Neuronal stem cell (in vitro differentiated cells): Measurements from ENCODE around the gene RPTN.

Source experiments
- DNase-seq: peaks from one replicate; pipeline ENCODE4 v3.0.0-alpha.2; 2013; ENCODE audit warnings: low spot score
- H2AFZ ChIP-seq: one replicate; pipeline ENCODE4 v1.6.1; 2013; ENCODE audit warnings: mild to moderate bottlenecking, low read length, inconsistent platforms
- H2AK5ac ChIP-seq: 2 replicates; pipeline ENCODE4 v1.6.1; 2013; ENCODE audit warnings: low read depth, mild to moderate bottlenecking, inconsistent platforms, low read length, moderate library complexity, mixed read lengths
- H2BK120ac ChIP-seq: 2 replicates; pipeline ENCODE4 v1.6.1; 2013; ENCODE audit warnings: low read depth, mild to moderate bottlenecking, inconsistent platforms, low read length, moderate library complexity, mixed read lengths
- H2BK12ac ChIP-seq: one replicate; pipeline ENCODE4 v1.6.1; 2013; ENCODE audit warnings: low read length, inconsistent platforms
- H2BK15ac ChIP-seq: 2 replicates; pipeline ENCODE4 v1.6.1; 2013; ENCODE audit warnings: mild to moderate bottlenecking, low read length, inconsistent platforms, mixed read lengths
- H2BK5ac ChIP-seq: one replicate; pipeline ENCODE4 v1.6.1; 2013; ENCODE audit warnings: inconsistent platforms, mild to moderate bottlenecking, low read length, moderate library complexity
- H3K14ac ChIP-seq: one replicate; pipeline ENCODE4 v1.6.1; 2013; ENCODE audit warnings: low read length, inconsistent platforms
- H3K18ac ChIP-seq: 2 replicates; pipeline ENCODE4 v1.6.1; 2013; ENCODE audit warnings: low read length, inconsistent platforms
- H3K23ac ChIP-seq: 2 replicates; pipeline ENCODE4 v1.6.1; 2013; ENCODE audit warnings: low read depth, mild to moderate bottlenecking, mixed read lengths, low read length, inconsistent platforms; ENCODE audit not compliant: poor library complexity
- H3K27ac ChIP-seq: replicated peaks from 3 replicates; pipeline ENCODE4 v1.5.1; 2013; ENCODE audit warnings: low read length, inconsistent platforms
- H3K27me3 ChIP-seq, 3 experiments: 2 replicates each; pipeline ENCODE4 v1.6.1; 2013; ENCODE audit warnings: low read length in 3 of 3, mild to moderate bottlenecking in 2 of 3, inconsistent platforms in 1 of 3, low read depth in 1 of 3, mixed read lengths in 1 of 3, moderate library complexity in 1 of 3; ENCODE audit not compliant: control insufficient read depth in 3 of 3, insufficient read depth in 3 of 3
- H3K36me3 ChIP-seq, 2 donors: replicated peaks in 1 of 2; 2 replicates each; pipeline ENCODE4 v1.6.1; 2013; ENCODE audit warnings: low read length in 2 of 2; ENCODE audit not compliant: control insufficient read depth in 2 of 2, insufficient read depth in 2 of 2
- H3K4ac ChIP-seq: 2 replicates; pipeline ENCODE4 v1.6.1; 2013; ENCODE audit warnings: inconsistent platforms, mild to moderate bottlenecking, low read length, moderate library complexity
- H3K4me1 ChIP-seq, 2 donors: 1 replicate in 1 of 2; 2 replicates in 1 of 2; pipeline ENCODE4 v1.6.1; 2013; ENCODE audit warnings: low read length in 2 of 2, low read depth in 1 of 2; ENCODE audit not compliant: control insufficient read depth in 2 of 2, insufficient read depth in 1 of 2
- H3K4me2 ChIP-seq: one replicate; pipeline ENCODE4 v1.6.1; 2013; ENCODE audit warnings: mild to moderate bottlenecking, low read length, inconsistent platforms; ENCODE audit not compliant: insufficient read depth, poor library complexity, severe bottlenecking
- H3K4me3 ChIP-seq, 2 donors: 2 replicates each; pipeline ENCODE4 v1.5.1; 2013; ENCODE audit warnings: low read length in 2 of 2, mild to moderate bottlenecking in 2 of 2, inconsistent platforms in 1 of 2, moderate library complexity in 1 of 2
- H3K79me1 ChIP-seq: one replicate; pipeline ENCODE4 v1.6.1; 2013; ENCODE audit warnings: low read depth, mild to moderate bottlenecking, inconsistent platforms, low read length, moderate library complexity
- H3K9ac ChIP-seq: one replicate; pipeline ENCODE4 v1.6.1; 2013; ENCODE audit warnings: mild to moderate bottlenecking, low read depth, low read length, inconsistent platforms; ENCODE audit not compliant: poor library complexity
- H3K9me3 ChIP-seq, 2 donors: replicated peaks in 1 of 2; 2 replicates each; pipeline versions ENCODE3 to v1.6.1; 2013; ENCODE audit warnings: low read length in 2 of 2, mild to moderate bottlenecking in 2 of 2, inconsistent platforms in 1 of 2, low read depth in 1 of 2, mixed read lengths in 1 of 2, moderate library complexity in 1 of 2; ENCODE audit not compliant: control insufficient read depth in 2 of 2, insufficient read depth in 1 of 2
- H4K8ac ChIP-seq: one replicate; pipeline ENCODE4 v1.6.1; 2013; ENCODE audit warnings: low read depth, mild to moderate bottlenecking, inconsistent platforms, low read length, moderate library complexity
- H4K91ac ChIP-seq: one replicate; pipeline ENCODE4 v1.6.1; 2013; ENCODE audit warnings: low read length, low read depth, mild to moderate bottlenecking, inconsistent platforms; ENCODE audit not compliant: poor library complexity
- WGBS, 2 donors: extraction: QIAGEN DNeasy Blood & Tissue Kit; methylation state at CpG; one replicate each; pipeline ENCODE4 v1.1.7; 2013; ENCODE audit warnings: missing lambda C conversion rate in 2 of 2, mixed read lengths in 1 of 2; ENCODE audit not compliant: insufficient read length in 2 of 2, insufficient replicate concordance in 1 of 2; ENCODE audit errors: extremely low coverage in 2 of 2; 5-methylcytosine and 5-hydroxymethylcytosine counted together

Gene RPTN

DNA sequence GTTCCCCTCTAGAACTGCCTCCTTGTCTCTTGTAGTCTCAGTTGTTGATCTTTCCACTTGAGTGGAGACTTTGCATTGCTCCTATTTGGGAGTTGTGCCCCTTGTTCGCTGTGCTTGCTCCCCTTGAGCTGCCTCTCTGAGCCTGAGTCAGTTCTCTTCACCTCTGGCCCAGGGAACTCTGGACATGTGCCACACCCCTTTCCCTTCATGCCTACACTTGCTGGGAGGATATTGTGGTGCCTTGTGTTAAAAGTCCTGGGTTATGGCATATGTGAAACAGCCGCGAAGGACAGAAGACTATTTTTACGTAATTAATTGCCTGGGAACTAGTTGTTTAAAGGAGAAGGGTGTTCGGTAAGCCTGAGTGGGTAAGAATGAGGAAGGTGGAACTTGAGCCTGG, 32.2 kb upstream of the RPTN start:
- Histone ChIP-seq H3K18ac (no peak overlapping the region), H2BK15ac (no peak overlapping the region), H3K36me3 (no peaks in the 10 kb centered on the region), H3K4me1 (no peaks in the 10 kb centered on the region), H2BK12ac (no peak overlapping the region), H3K9ac (no peak overlapping the region), H3K27ac (no peak overlapping the region), H3K23ac (no peak overlapping the region), H2BK5ac (no peak overlapping the region), H4K91ac (no peak overlapping the region), H3K27me3 (no peaks in the 10 kb centered on the region), H3K14ac (no peak overlapping the region), H3K4me2 (no peak overlapping the region), H3K79me1 (no peaks in the 10 kb centered on the region), H3K9me3 (peaks cover 0 to 7% of the 10 kb centered on the region in 2 donors), H3K4me3 (no peak overlapping the region), H4K8ac (no peak overlapping the region), H3K4ac (no peak overlapping the region), H2AFZ (no peak overlapping the region), H2AK5ac (no peak overlapping the region), H2BK120ac (no peak overlapping the region)
- no peak for DNase-seq
- no CpG with 5 or more reads among the region's 5 CpGs for WGBS, 2 donors

DNA sequence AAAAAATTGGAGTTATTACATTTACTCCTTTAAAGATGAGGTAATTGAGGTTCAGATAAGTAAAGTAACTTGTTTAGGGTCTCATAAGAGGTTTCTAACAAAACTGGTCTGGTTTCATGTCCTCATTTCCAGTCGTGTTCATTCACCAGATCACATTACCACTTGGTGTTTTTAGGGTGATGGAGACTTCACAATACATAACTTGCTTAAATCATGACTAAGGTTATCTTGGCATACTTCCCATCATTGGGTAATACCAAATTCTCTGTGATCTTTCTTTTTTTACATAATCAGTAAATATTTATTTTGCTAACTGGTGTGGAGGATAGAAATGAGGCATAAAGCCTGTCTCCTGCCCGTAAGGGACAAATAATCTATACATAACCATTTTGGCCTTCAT, 31.6 kb upstream of the RPTN start:
- Histone ChIP-seq H3K23ac (no peak overlapping the region), H3K79me1 (no peaks in the 10 kb centered on the region), H3K4me3 (no peak overlapping the region), H3K9me3 (peaks cover 0 to 7% of the 10 kb centered on the region in 2 donors), H3K27ac (no peak overlapping the region), H3K27me3 (no peaks in the 10 kb centered on the region), H3K4ac (no peak overlapping the region), H2AK5ac (no peak overlapping the region), H3K14ac (no peak overlapping the region), H2BK5ac (no peak overlapping the region), H2BK15ac (no peak overlapping the region), H4K8ac (no peak overlapping the region), H2BK12ac (no peak overlapping the region), H3K36me3 (no peaks in the 10 kb centered on the region), H3K9ac (no peak overlapping the region), H3K18ac (no peak overlapping the region), H3K4me2 (no peak overlapping the region), H4K91ac (no peak overlapping the region), H2AFZ (no peak overlapping the region), H3K4me1 (no peaks in the 10 kb centered on the region), H2BK120ac (no peak overlapping the region)
- WGBS, 2 donors: no CpG with 5 or more reads among the region's 2 CpGs
- no peak for DNase-seq

GRCh38 chr1:152189657-152190442, 30.8 kb upstream of the RPTN start:
- no peak overlapping the region for H2AK5ac ChIP-seq
- H3K4me3 ChIP-seq: no peak overlapping the region
- no peak overlapping the region for H3K14ac ChIP-seq
- no peak overlapping the region for H2BK15ac ChIP-seq
- H3K36me3 ChIP-seq: no peaks in the 10 kb centered on the region
- H3K23ac ChIP-seq: no peak overlapping the region
- no peak overlapping the region for H4K8ac ChIP-seq
- no peaks in the 10 kb centered on the region for H3K4me1 ChIP-seq
- H3K18ac ChIP-seq: no peak overlapping the region
- H3K9me3 ChIP-seq: peaks cover 0 to 7% of the 10 kb centered on the region in 2 donors
- H2BK5ac ChIP-seq: no peak overlapping the region
- no peak overlapping the region for H2BK12ac ChIP-seq
- H3K4ac ChIP-seq: no peak overlapping the region
- H4K91ac ChIP-seq: no peak overlapping the region
- no CpG with 5 or more reads among the region's 9 CpGs for WGBS, 2 donors
- no peak overlapping the region for H3K9ac ChIP-seq
- no peaks in the 10 kb centered on the region for H3K79me1 ChIP-seq
- peak; percentile 11 for DNase-seq
- no peak overlapping the region for H3K27ac ChIP-seq
- H2AFZ ChIP-seq: no peak overlapping the region
- no peak overlapping the region for H3K4me2 ChIP-seq
- no peaks in the 10 kb centered on the region for H3K27me3 ChIP-seq
- H2BK120ac ChIP-seq: no peak overlapping the region

GRCh38 chr1:152188673-152189591, 29.9 kb upstream of the RPTN start:
- H3K4ac ChIP-seq: no peak overlapping the region
- WGBS, 2 donors: no CpG with 5 or more reads among the region's 62 CpGs
- peak overlapping the region in 1 of 2 donors; percentile 24 for H3K4me3 ChIP-seq
- no peak overlapping the region for H2AK5ac ChIP-seq
- no peak overlapping the region for H2BK15ac ChIP-seq
- H3K27ac ChIP-seq: no peak overlapping the region
- H3K23ac ChIP-seq: no peak overlapping the region
- no peaks in the 10 kb centered on the region for H3K79me1 ChIP-seq
- H2BK12ac ChIP-seq: no peak overlapping the region
- H2BK5ac ChIP-seq: no peak overlapping the region
- no peak overlapping the region for H2BK120ac ChIP-seq
- no peak overlapping the region for H3K14ac ChIP-seq
- no peak overlapping the region for H4K8ac ChIP-seq
- DNase-seq: no peak
- H3K9me3 ChIP-seq: peaks cover 0 to 7% of the 10 kb centered on the region in 2 donors
- H4K91ac ChIP-seq: no peak overlapping the region
- no peak overlapping the region for H3K18ac ChIP-seq
- H3K4me2 ChIP-seq: no peak overlapping the region
- H3K9ac ChIP-seq: no peak overlapping the region
- no peak overlapping the region for H2AFZ ChIP-seq
- no peaks in the 10 kb centered on the region for H3K4me1 ChIP-seq
- H3K36me3 ChIP-seq: no peaks in the 10 kb centered on the region
- no peaks in the 10 kb centered on the region for H3K27me3 ChIP-seq
